Lung (tissue), 12 donors: ENCODE data around the gene MLYCD. TPM values are rescaled to one million over a fixed set of nuclear protein-coding genes. Genes with fewer than 3 reads are reported as not detected.
A peak's percentile ranks its signal among the peaks of the same experiment; 100 is the strongest.
"Not testable (repeated sequence)": the region's sequence is repeated elsewhere in the genome, so short reads cannot be mapped to it uniquely, and the experiment has no call there.

Source experiments
- ATAC-seq: fragments of 200-7000 bp; cut with Tn5 transposase; one replicate; pipeline ENCODE4 v1.9.1; 2020; ENCODE audit warnings: moderate number of reproducible peaks; ENCODE audit not compliant: insufficient read depth, low FRiP score
- DNase-seq, 3 donors: peaks; one replicate each; pipeline ENCODE4 v3.0.0-alpha.2; 2013 to 2017
- H3K27ac ChIP-seq, 2 donors: one replicate each; pipeline ENCODE4 v1.5.1; 2013; ENCODE audit warnings: mild to moderate bottlenecking in 2 of 2, moderate library complexity in 2 of 2, control low read depth in 1 of 2, inconsistent platforms in 1 of 2, low read depth in 1 of 2, low read length in 1 of 2
- H3K27me3 ChIP-seq, 3 donors: one replicate each; pipeline ENCODE4 v1.5.1; 2013; ENCODE audit warnings: low read length in 2 of 3; ENCODE audit not compliant: control insufficient read depth in 3 of 3, insufficient read depth in 3 of 3
- H3K36me3 ChIP-seq, 4 donors: one replicate each; pipeline ENCODE4 v1.5.1; 2013; ENCODE audit warnings: low read length in 4 of 4, mild to moderate bottlenecking in 1 of 4, moderate library complexity in 1 of 4; ENCODE audit not compliant: control insufficient read depth in 4 of 4, insufficient read depth in 4 of 4
- H3K4me1 ChIP-seq, 5 donors: one replicate each; pipeline ENCODE4 v1.5.1; 2013; ENCODE audit warnings: low read length in 5 of 5, mild to moderate bottlenecking in 2 of 5, moderate library complexity in 1 of 5; ENCODE audit not compliant: control insufficient read depth in 5 of 5, insufficient read depth in 5 of 5
- H3K4me3 ChIP-seq: one replicate; pipeline ENCODE4 v1.5.1; 2013; ENCODE audit warnings: mild to moderate bottlenecking, control low read depth, moderate library complexity
- H3K9ac ChIP-seq, 2 donors: one replicate each; pipeline ENCODE4 v1.5.1; 2013; ENCODE audit warnings: low read length in 2 of 2, control low read depth in 1 of 2; ENCODE audit not compliant: insufficient read depth in 1 of 2
- H3K9me3 ChIP-seq, 4 donors: one replicate each; pipeline ENCODE4 v1.5.1; 2013; ENCODE audit warnings: low read length in 3 of 4, mild to moderate bottlenecking in 1 of 4, moderate library complexity in 1 of 4; ENCODE audit not compliant: control insufficient read depth in 4 of 4, insufficient read depth in 3 of 4
- WGBS, 2 donors: extraction: QIAGEN DNeasy Blood & Tissue Kit; methylation state at CpG; one replicate each; pipeline ENCODE4 v1.1.7; 2013; 5-methylcytosine and 5-hydroxymethylcytosine counted together
- polyA plus RNA-seq, 2 donors: library from polyadenylated mRNA; stranded (reverse); fragments of 200-250 nt; gene quantifications; one replicate each; pipeline ENCODE4 v1.2.1, GENCODE V29; 2013
- total RNA-seq, 2 donors: library from RNA; depleted of rRNA in 1 of 2; stranded (reverse); fragments of >200 nt in 1 of 2; gene quantifications; one replicate each; pipeline ENCODE4 v1.2.1, GENCODE V29; 2014 to 2021
- TF ChIP-seq, protein P1 (sequence below): IDR thresholded peaks from 2 replicates; pipeline ENCODE4 v1.5.1; 2012; ENCODE audit warnings: mild to moderate bottlenecking; ENCODE audit errors: control extremely low read depth, extremely low read depth
- donor health status: control.
- donor health status: control.
- donor health status: Bipolar disorder and iron deficiency.
- donor health status: healthy.
- donor health status: DM: yes; HTN: yes; CAD: no.

MLYCD gene
- total and polyA plus RNA-seq, 4 donors, result 2.0 to 9.1 (median 4.8) TPM

DNA sequence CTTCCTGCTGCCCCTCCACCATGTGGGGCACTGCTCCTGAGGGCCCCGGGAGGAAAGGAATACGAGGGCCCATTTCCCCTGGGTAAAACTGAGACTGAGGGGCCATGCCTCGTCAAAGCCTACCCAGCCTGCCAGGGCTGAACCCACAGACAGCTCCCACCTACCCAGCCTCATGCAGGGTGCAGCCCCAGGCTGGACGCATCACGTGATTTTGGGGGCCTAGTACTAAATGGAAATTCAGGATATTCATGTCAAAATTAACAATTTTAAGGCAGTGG is 50.7 kb downstream of the MLYCD start:
- no peak for DNase-seq
- H3K9ac ChIP-seq, result no peak overlapping the region
- H3K9me3 ChIP-seq, result no peaks in the 10 kb centered on the region
- H3K27me3 ChIP-seq, result no peaks in the 10 kb centered on the region
- TF ChIP-seq, protein P1, sequence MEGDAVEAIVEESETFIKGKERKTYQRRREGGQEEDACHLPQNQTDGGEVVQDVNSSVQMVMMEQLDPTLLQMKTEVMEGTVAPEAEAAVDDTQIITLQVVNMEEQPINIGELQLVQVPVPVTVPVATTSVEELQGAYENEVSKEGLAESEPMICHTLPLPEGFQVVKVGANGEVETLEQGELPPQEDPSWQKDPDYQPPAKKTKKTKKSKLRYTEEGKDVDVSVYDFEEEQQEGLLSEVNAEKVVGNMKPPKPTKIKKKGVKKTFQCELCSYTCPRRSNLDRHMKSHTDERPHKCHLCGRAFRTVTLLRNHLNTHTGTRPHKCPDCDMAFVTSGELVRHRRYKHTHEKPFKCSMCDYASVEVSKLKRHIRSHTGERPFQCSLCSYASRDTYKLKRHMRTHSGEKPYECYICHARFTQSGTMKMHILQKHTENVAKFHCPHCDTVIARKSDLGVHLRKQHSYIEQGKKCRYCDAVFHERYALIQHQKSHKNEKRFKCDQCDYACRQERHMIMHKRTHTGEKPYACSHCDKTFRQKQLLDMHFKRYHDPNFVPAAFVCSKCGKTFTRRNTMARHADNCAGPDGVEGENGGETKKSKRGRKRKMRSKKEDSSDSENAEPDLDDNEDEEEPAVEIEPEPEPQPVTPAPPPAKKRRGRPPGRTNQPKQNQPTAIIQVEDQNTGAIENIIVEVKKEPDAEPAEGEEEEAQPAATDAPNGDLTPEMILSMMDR, result no peak
- ATAC-seq, result no peak
- 92 to 95% methylated on average over 5 of the region's 5 CpGs for WGBS, 2 donors
- H3K27ac ChIP-seq, result no peak overlapping the region
- peaks cover 0 to 17% (median 5%) of the 10 kb centered on the region in 5 donors for H3K4me1 ChIP-seq
- no peaks in the 10 kb centered on the region for H3K36me3 ChIP-seq
- H3K4me3 ChIP-seq, result no peak overlapping the region

DNA sequence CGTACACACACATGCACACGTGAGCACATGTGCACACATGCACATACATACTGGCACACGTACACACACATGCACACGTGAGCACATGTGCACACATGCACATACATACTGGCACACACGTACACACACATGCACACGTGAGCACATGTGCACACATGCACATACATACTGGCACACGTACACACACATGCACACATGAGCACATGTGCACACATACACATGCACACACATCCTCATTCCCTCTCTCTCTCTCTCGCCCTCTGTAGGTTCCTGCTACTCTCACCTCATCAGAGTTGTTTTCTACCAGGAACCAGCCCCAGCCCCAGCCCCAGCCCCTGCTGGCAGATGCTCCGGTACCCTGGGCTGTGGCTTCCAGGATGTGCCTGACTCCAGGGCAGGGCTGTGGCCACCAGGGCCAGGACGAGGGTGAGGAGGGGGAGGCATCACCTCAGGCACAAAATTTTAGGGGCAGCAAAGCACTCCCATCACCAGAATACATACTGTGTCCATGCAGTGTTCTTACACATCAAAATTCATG is 52.0 kb downstream of the MLYCD start:
- DNase-seq, H3K27me3 ChIP-seq, H3K9me3 ChIP-seq, H3K36me3 ChIP-seq, H3K4me3 ChIP-seq, ATAC-seq, H3K27ac ChIP-seq, H3K9ac ChIP-seq: not testable (repeated sequence)
- 76 to 84% methylated on average over 10 of the region's 10 CpGs for WGBS, 2 donors
- H3K4me1 ChIP-seq, result peaks cover 0 to 17% (median 5%) of the 10 kb centered on the region in 5 donors

DNA sequence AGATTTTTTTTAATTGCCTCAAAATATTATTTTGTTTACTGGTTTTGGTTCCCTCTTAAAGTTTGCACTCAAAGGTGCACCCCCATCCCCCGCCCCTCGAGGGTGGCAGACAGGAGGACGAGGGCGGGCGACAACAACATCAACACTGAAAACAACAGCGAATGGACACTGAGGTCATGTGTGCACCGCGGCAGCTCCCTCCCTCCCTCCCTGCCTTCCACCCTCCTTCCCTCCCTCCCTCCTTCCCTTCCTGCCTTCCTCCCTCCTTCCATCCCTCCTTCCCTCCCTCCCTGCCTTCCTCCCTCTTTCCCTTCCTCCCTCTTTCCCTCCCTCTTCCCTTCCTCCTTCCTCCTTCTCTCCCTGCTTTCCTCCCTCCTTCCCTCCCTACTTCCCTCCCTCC is 52.6 kb downstream of the MLYCD start:
- H3K27me3 ChIP-seq, result no peaks in the 10 kb centered on the region
- no peak overlapping the region for H3K4me3 ChIP-seq
- whole genome bisulfite sequencing, 2 donors, result 60% methylated on average over 8 of the region's 8 CpGs
- no peak overlapping the region for H3K27ac ChIP-seq
- no peaks in the 10 kb centered on the region for H3K36me3 ChIP-seq
- peaks cover 0 to 17% (median 5%) of the 10 kb centered on the region in 5 donors for H3K4me1 ChIP-seq
- ATAC-seq, result no peak
- no peak overlapping the region for H3K9ac ChIP-seq
- TF ChIP-seq, protein P1, result no peak
- no peaks in the 10 kb centered on the region for H3K9me3 ChIP-seq
- no peak for DNase-seq

DNA sequence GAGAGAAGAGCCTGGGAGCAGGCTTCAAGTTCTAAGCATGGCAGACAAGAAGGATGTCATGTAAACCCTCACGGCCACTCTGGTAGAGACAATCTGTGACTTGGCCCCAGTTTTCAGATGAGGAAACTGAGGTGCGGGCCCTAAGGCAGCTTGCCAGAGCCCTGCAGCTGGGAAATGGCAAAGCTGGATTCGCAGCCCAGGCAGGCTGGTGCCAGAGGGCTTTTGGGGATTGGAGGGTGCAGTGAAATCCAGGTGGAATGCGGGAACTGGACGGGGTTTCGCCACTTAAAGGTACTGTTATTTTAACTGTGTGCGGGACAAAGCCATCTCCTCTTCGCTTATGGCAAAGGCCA is 53.6 kb downstream of the MLYCD start:
- Histone ChIP-seq H3K9ac (no peak overlapping the region), H3K4me3 (no peak overlapping the region), H3K9me3 (no peaks in the 10 kb centered on the region), H3K36me3 (peaks cover 0 to 3% (median 0%) of the 10 kb centered on the region in 4 donors), H3K27me3 (no peaks in the 10 kb centered on the region), H3K27ac (peak overlapping the region; percentile 25 to 95), H3K4me1 (peaks cover 0 to 17% (median 5%) of the 10 kb centered on the region in 5 donors)
- DNase-seq (no peak), ATAC-seq (peak; percentile 2)
- TF ChIP-seq, protein P1, result no peak
- 15 to 30% methylated on average over 8 of the region's 8 CpGs for WGBS, 2 donors
